T-helper 2 cell treated with Interferon-gamma antibody and Interleukin-4, amounts not matched to agents 5 μg/mL and 100 μg/mL, for 36 hours (primary cell): ENCODE measurements around the gene PCBP3.
"Not testable (repeated sequence)": the region's sequence is repeated elsewhere in the genome, so short reads cannot be mapped to it uniquely, and the experiment has no call there.

ENCODE experiments used
- DNase-seq: peaks from one replicate; pipeline ENCODE4 v3.0.0; 2021; ENCODE audit warnings: low spot score
- H3K27ac Mint-ChIP-seq: one replicate; pipeline ENCODE4 v1.8.0; 2021; ENCODE audit warnings: mild to moderate bottlenecking, mixed read lengths
- H3K27me3 Mint-ChIP-seq: one replicate; pipeline ENCODE4 v1.8.0; 2021; ENCODE audit warnings: low read depth, mixed read lengths
- H3K36me3 Mint-ChIP-seq: one replicate; pipeline ENCODE4 v1.8.0; 2021; ENCODE audit warnings: low read depth, mixed read lengths
- H3K4me1 Mint-ChIP-seq: one replicate; pipeline ENCODE4 v1.8.0; 2021; ENCODE audit warnings: low read depth, mixed read lengths
- H3K4me3 Mint-ChIP-seq: one replicate; pipeline ENCODE4 v1.8.0; 2022; ENCODE audit warnings: mild to moderate bottlenecking, moderate library complexity, mixed read lengths
- H3K9me3 Mint-ChIP-seq: one replicate; pipeline ENCODE4 v1.8.0; 2021; ENCODE audit warnings: mixed read lengths

Gene PCBP3

GRCh38 chr21:45704311-45705108 lies 61.0 kb downstream of the PCBP3 start:
- H3K36me3 Mint-ChIP-seq: no peaks in the 10 kb centered on the region
- H3K9me3 Mint-ChIP-seq: peaks cover 5% of the 10 kb centered on the region
- no peak overlapping the region for H3K27ac Mint-ChIP-seq
- no peak overlapping the region for H3K4me3 Mint-ChIP-seq
- H3K27me3 Mint-ChIP-seq: no peaks in the 10 kb centered on the region
- no peak for DNase-seq
- H3K4me1 Mint-ChIP-seq: peaks cover 9% of the 10 kb centered on the region

GRCh38 chr21:45706299-45706698 lies 62.8 kb downstream of the PCBP3 start:
- H3K27ac Mint-ChIP-seq: no peak overlapping the region
- H3K27me3 Mint-ChIP-seq: no peaks in the 10 kb centered on the region
- no peak for DNase-seq
- no peak overlapping the region for H3K4me3 Mint-ChIP-seq
- H3K9me3 Mint-ChIP-seq: peaks cover 4% of the 10 kb centered on the region
- no peaks in the 10 kb centered on the region for H3K36me3 Mint-ChIP-seq
- peaks cover 4% of the 10 kb centered on the region for H3K4me1 Mint-ChIP-seq

DNA sequence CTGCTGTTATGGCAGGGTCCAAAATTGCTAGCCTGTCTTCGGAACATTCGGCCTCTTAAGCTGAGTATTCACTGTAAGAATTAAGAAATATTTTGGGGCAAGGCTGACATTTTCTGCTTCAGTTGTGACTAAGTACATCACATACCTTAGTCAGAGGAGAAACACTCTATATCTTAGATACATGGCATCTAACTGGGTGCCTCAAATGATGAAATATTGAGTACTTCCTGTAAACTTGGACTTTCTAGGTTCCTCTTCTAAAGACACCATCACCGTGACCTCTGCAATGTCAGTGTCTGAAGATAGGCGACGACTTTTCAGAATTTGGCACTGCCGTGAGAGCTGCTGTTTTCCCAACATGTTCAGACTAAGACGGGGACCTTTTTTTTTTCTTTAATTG lies 65.6 kb downstream of the PCBP3 start:
- no peak overlapping the region for H3K27ac Mint-ChIP-seq
- no peaks in the 10 kb centered on the region for H3K4me1 Mint-ChIP-seq
- DNase-seq: no peak
- no peaks in the 10 kb centered on the region for H3K27me3 Mint-ChIP-seq
- H3K36me3 Mint-ChIP-seq: no peaks in the 10 kb centered on the region
- no peak overlapping the region for H3K4me3 Mint-ChIP-seq
- peaks cover 11% of the 10 kb centered on the region for H3K9me3 Mint-ChIP-seq

GRCh38 chr21:45709696-45710268 lies 66.3 kb downstream of the PCBP3 start:
- Mint-ChIP-seq H3K27me3 (no peaks in the 10 kb centered on the region), H3K27ac (no peak overlapping the region), H3K36me3 (no peaks in the 10 kb centered on the region), H3K4me1 (no peaks in the 10 kb centered on the region), H3K9me3 (peaks cover 11% of the 10 kb centered on the region), H3K4me3 (no peak overlapping the region)
- DNase-seq: no peak

DNA sequence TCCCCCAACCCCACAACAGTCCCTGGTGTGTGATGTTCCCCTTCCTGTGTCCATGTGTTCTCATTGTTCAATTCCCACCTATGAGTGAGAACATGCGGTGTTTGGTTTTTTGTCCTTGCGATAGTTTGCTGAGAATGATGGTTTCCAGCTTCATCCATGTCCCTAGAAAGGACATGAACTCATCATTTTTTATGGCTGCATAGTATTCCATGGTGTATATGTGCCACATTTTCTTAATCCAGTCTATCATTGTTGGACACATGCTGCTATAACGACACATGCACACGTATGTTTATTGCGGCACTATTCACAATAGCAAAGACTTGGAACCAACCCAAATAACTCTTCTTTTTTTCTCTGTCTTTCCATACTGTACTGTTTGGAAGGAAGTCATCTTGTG lies 66.8 kb downstream of the PCBP3 start:
- H3K36me3 Mint-ChIP-seq, H3K4me3 Mint-ChIP-seq, H3K27ac Mint-ChIP-seq, H3K4me1 Mint-ChIP-seq, DNase-seq, H3K27me3 Mint-ChIP-seq: not testable (repeated sequence)
- peaks cover 11% of the 10 kb centered on the region for H3K9me3 Mint-ChIP-seq

DNA sequence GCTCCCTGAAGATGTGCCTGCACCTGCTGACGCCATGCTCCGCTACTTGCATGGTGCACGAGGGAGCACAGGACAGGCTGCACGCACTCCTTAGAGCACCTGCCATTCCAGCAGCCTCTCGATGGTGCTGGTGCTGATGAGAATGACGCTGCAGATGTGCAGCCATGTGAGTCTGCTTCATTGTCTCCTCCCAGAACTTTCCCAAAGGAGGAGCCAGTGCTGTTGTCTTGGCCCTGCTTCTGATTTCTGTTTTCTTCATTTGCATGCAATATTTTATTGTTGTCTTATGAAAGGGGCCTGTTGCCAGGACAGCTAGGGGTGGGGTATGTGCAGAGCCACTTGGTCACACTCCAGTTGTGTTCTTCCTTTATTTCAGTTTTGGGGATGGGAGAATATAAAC lies 70.1 kb downstream of the PCBP3 start:
- Mint-ChIP-seq H3K4me3 (no peak overlapping the region), H3K9me3 (peaks cover 11% of the 10 kb centered on the region), H3K36me3 (no peaks in the 10 kb centered on the region), H3K27me3 (no peaks in the 10 kb centered on the region), H3K27ac (no peak overlapping the region), H3K4me1 (peaks cover 5% of the 10 kb centered on the region)
- no peak for DNase-seq

GRCh38 chr21:45715441-45715840 lies 71.9 kb downstream of the PCBP3 start:
- no peaks in the 10 kb centered on the region for H3K36me3 Mint-ChIP-seq
- no peak overlapping the region for H3K4me3 Mint-ChIP-seq
- H3K27me3 Mint-ChIP-seq: no peaks in the 10 kb centered on the region
- no peak for DNase-seq
- H3K27ac Mint-ChIP-seq: no peak overlapping the region
- H3K4me1 Mint-ChIP-seq: peaks cover 6% of the 10 kb centered on the region
- H3K9me3 Mint-ChIP-seq: peaks cover 10% of the 10 kb centered on the region

- Mint-ChIP-seq H3K36me3 (no peaks in the 10 kb centered on the region), H3K27ac (peak overlapping the region; percentile 50), H3K27me3 (no peaks in the 10 kb centered on the region), H3K9me3 (no peaks in the 10 kb centered on the region), H3K4me3 (no peak overlapping the region), H3K4me1 (peaks cover 10% of the 10 kb centered on the region)
- no peak for DNase-seq
Measured at GRCh38 chr21:45718413-45718812, 74.9 kb downstream of the PCBP3 start.

DNA sequence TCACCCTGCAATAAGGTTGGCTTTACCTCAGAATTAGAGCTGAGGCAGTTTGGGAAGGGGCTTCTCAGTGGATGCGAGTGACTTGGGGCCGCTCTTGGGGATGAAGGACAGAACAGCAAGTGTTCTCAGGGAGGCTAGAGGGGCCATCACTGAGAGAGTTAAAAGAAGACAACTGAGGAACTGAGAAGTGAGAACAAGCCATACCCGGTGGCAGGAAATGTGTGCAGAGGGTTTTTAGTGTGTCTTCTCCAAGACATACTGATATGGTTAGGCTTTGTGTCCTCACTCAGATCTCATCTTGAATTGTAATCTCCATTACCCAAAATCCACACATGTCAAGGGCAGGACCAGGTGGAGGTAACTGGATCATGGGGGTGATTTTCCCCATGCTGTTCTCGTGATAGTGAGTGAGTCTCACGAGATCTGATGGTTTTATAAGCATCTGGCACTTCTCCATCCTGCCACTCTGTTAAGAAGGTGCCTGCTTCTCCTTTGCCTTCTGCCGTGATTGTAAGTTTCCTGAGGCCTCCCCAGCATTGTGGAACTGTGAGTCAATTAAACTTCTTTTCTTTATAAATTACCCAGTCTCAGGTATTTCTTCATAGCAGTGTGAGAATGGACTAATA lies 75.8 kb downstream of the PCBP3 start:
- Mint-ChIP-seq H3K9me3 (no peaks in the 10 kb centered on the region), H3K36me3 (no peaks in the 10 kb centered on the region), H3K27ac (no peak overlapping the region)

DNA sequence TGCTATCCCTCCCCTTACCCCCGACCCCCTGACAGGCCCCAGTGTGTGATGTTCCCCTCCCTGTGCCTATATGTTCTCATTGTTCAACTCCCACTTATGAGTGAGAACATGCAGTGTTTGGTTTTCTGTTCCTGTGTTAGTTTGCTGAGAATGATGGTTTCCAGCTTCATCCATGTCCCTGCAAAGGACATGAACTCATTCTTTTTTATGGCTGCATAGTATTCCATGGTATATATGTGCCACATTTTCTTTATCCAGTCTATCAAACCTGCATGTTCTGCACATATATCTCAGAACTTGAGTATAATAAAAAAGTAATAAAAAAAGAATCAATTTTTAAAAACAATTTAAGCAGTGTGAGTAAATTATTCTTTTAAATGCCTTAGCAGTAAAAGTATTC lies 76.7 kb downstream of the PCBP3 start:
- not testable (repeated sequence) for H3K27ac Mint-ChIP-seq, DNase-seq, H3K9me3 Mint-ChIP-seq, H3K36me3 Mint-ChIP-seq, H3K4me3 Mint-ChIP-seq, H3K27me3 Mint-ChIP-seq
- H3K4me1 Mint-ChIP-seq: peaks cover 14% of the 10 kb centered on the region

More for the DNA sequence above, 75.8 kb downstream of the PCBP3 start:
- no peak for DNase-seq
- no peaks in the 10 kb centered on the region for H3K27me3 Mint-ChIP-seq
- peaks cover 13% of the 10 kb centered on the region for H3K4me1 Mint-ChIP-seq
- no peak overlapping the region for H3K4me3 Mint-ChIP-seq

GRCh38 chr21:45721671-45722070 lies 78.1 kb downstream of the PCBP3 start:
- Mint-ChIP-seq H3K27me3 (no peaks in the 10 kb centered on the region), H3K9me3 (no peaks in the 10 kb centered on the region), H3K36me3 (no peaks in the 10 kb centered on the region), H3K4me1 (peaks cover 14% of the 10 kb centered on the region), H3K4me3 (no peak overlapping the region), H3K27ac (no peak overlapping the region)
- no peak for DNase-seq

- Mint-ChIP-seq H3K27ac (no peak overlapping the region), H3K9me3 (no peaks in the 10 kb centered on the region), H3K27me3 (no peaks in the 10 kb centered on the region), H3K4me3 (no peak overlapping the region), H3K36me3 (no peaks in the 10 kb centered on the region), H3K4me1 (peaks cover 11% of the 10 kb centered on the region)
- DNase-seq: no peak
Measured at GRCh38 chr21:45723049-45723958, 79.8 kb downstream of the PCBP3 start.

DNA sequence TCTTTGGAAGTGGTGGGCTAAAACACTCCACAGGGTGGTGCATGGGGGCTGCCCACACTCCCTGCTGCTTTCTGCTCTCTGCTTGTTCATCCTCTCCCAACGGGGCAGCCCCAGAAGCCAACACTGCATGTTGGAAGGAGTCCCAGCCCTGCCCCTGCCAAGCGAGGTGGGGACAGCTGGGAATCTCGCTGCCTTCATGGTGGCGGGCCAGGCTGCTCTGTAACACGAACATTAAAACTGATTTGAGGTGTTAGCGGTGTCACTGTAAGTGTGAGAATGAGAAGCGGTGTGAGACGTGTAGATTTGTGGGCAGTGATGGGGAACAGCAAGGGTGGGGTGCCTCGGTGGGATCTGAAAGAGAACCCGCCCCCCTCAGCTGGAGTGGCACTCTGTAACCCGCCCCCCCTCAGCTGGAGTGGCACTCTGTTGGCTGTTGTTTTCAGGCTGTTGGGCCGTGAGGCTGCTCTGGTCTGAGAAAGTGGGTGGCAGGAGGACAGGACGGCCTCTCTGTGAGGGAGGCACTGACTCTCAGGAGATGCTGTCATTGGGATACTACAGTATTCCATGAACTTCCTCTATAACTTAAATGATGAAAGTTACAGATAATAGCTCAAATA lies 80.9 kb downstream of the PCBP3 start:
- H3K4me1 Mint-ChIP-seq: peaks cover 8% of the 10 kb centered on the region
- no peak overlapping the region for H3K27ac Mint-ChIP-seq
- no peaks in the 10 kb centered on the region for H3K27me3 Mint-ChIP-seq
- H3K4me3 Mint-ChIP-seq: no peak overlapping the region
- H3K9me3 Mint-ChIP-seq: no peaks in the 10 kb centered on the region
- no peak for DNase-seq
- no peaks in the 10 kb centered on the region for H3K36me3 Mint-ChIP-seq
